ENCODE measurements around the gene CCDC197. TPM values are rescaled to one million over a fixed set of nuclear protein-coding genes. Genes with fewer than 3 reads are reported as not detected.

The CCDC197 gene
- total RNA-seq, 1 donor: not detected

DNA sequence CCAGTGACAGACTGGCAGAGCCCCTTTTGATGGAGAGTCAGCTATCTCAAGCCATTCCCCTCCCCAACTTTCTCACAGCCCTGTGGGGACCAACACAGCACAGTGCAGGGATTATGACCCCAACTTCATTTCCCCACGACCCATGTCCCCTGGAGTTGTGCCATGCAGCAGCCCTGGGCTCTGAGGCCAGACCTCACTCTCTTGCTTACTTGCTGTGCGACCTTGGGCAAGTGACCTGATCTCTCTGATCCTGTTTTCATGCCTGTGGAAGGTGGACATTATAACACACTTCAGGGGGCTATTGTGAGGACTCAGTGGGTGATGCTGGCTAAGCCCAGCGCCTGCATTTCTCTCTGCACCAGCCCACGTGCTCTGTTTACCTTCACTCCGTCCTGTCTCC is 43.1 kb downstream of the CCDC197 start:
- Histone ChIP-seq H3K27me3 (ENCODE audit: insufficient read depth, low read length) (no peaks in the 10 kb centered on the region), H2AFZ (ENCODE audit: low read length) (no peak overlapping the region), H3K27ac (ENCODE audit: low read depth, low read length) (no peak overlapping the region), H3K4me2 (ENCODE audit: insufficient read depth, low read length) (no peak overlapping the region), H3K36me3 (ENCODE audit: insufficient read depth, low read length) (no peaks in the 10 kb centered on the region), H3K79me2 (ENCODE audit: insufficient read depth, low read length) (no peaks in the 10 kb centered on the region), H3K9me3 (ENCODE audit: low read depth, low read length) (no peaks in the 10 kb centered on the region), H4K20me1 (ENCODE audit: insufficient read depth, low read length) (peaks cover 22% of the 10 kb centered on the region), H3K4me3 (ENCODE audit: insufficient read depth, low read length) (no peak overlapping the region), H3K4me1 (ENCODE audit: insufficient read depth, low read length) (peaks cover 23% of the 10 kb centered on the region)
- DNase-seq (ENCODE audit: insufficient read length, low spot score, missing footprints): no peak
- TF ChIP-seq, protein P1, sequence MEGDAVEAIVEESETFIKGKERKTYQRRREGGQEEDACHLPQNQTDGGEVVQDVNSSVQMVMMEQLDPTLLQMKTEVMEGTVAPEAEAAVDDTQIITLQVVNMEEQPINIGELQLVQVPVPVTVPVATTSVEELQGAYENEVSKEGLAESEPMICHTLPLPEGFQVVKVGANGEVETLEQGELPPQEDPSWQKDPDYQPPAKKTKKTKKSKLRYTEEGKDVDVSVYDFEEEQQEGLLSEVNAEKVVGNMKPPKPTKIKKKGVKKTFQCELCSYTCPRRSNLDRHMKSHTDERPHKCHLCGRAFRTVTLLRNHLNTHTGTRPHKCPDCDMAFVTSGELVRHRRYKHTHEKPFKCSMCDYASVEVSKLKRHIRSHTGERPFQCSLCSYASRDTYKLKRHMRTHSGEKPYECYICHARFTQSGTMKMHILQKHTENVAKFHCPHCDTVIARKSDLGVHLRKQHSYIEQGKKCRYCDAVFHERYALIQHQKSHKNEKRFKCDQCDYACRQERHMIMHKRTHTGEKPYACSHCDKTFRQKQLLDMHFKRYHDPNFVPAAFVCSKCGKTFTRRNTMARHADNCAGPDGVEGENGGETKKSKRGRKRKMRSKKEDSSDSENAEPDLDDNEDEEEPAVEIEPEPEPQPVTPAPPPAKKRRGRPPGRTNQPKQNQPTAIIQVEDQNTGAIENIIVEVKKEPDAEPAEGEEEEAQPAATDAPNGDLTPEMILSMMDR (IDR thresholded peaks at IDR 0.05; ENCODE audit: extremely low read depth, low read depth, low read length): no peak

DNA sequence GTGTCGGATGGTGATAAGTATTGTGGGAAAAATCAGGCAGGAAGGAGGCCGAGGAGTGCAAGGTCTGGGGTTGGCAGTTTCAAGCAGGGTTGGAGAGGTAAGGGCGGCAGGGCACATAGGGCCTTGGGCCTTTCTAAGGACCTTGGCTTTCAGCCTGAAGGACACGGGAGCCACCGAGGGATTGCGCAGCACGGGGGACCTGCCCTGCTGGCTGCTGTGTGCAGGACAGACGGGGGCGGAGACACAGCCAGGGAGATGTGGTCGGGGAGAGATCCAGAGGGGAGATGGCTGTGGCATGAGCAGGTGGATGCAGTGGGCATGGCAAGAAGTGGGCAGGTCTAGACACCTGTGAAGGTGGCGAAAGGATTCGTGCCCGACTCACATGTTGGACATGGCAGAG is 43.7 kb downstream of the CCDC197 start:
- no peak overlapping the region for H3K4me3 ChIP-seq (ENCODE audit: insufficient read depth, low read length)
- H4K20me1 ChIP-seq (ENCODE audit: insufficient read depth, low read length): peaks cover 21% of the 10 kb centered on the region
- H3K4me1 ChIP-seq (ENCODE audit: insufficient read depth, low read length): peaks cover 23% of the 10 kb centered on the region
- H3K27ac ChIP-seq (ENCODE audit: low read depth, low read length): no peak overlapping the region
- no peaks in the 10 kb centered on the region for H3K79me2 ChIP-seq (ENCODE audit: insufficient read depth, low read length)
- no peaks in the 10 kb centered on the region for H3K27me3 ChIP-seq (ENCODE audit: insufficient read depth, low read length)
- no peaks in the 10 kb centered on the region for H3K9me3 ChIP-seq (ENCODE audit: low read depth, low read length)
- no peak overlapping the region for H2AFZ ChIP-seq (ENCODE audit: low read length)
- H3K36me3 ChIP-seq (ENCODE audit: insufficient read depth, low read length): peaks cover 5% of the 10 kb centered on the region
- TF ChIP-seq, protein P1 (IDR thresholded peaks at IDR 0.05; ENCODE audit: extremely low read depth, low read depth, low read length): no peak
- H3K4me2 ChIP-seq (ENCODE audit: insufficient read depth, low read length): no peak overlapping the region
- DNase-seq (ENCODE audit: insufficient read length, low spot score, missing footprints): no peak

DNA sequence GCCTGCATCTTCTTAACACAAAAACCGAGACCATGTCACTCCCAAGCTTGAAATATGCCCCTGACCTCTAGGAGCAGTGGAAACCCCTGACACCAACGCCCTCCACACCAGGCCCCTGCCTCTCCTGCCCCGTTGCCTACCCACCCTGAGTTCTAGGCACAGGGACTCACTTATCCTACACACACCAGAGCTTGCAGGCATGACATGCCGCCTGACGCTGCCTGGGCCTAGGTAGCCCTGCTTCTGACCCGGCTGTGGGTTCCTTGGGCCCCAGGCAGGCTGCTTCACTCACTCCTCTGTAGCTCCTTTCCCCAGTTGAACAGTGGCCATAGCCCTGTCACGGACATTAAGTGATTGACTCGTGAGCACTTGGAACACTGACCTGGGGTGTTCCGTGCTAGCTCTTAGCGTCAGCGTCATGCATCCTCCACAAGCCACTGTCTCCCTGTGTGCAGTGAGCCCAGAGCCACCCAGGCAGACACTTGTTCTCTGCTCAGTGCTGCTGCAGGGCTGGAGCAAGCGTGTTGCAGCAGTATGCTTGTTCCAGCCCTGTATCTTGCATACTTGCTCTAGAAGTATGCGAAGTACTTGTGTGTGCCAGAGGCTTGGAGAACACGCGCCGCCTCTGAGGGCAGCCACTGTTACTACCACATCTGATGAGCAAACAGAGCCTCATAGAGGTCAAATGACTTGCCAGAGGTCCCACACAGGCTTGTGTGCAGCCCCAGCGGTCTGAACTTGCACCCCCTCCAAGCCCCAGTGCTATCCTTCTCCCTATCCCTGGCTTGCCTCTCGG is 44.6 kb downstream of the CCDC197 start:
- Histone ChIP-seq H3K79me2 (ENCODE audit: insufficient read depth, low read length) (no peaks in the 10 kb centered on the region), H2AFZ (ENCODE audit: low read length) (no peak overlapping the region), H3K4me3 (ENCODE audit: insufficient read depth, low read length) (no peak overlapping the region), H3K36me3 (ENCODE audit: insufficient read depth, low read length) (peaks cover 11% of the 10 kb centered on the region), H3K27ac (ENCODE audit: low read depth, low read length) (no peak overlapping the region), H4K20me1 (ENCODE audit: insufficient read depth, low read length) (peaks cover 17% of the 10 kb centered on the region), H3K9me3 (ENCODE audit: low read depth, low read length) (no peaks in the 10 kb centered on the region), H3K4me1 (ENCODE audit: insufficient read depth, low read length) (peaks cover 23% of the 10 kb centered on the region), H3K4me2 (ENCODE audit: insufficient read depth, low read length) (no peak overlapping the region), H3K27me3 (ENCODE audit: insufficient read depth, low read length) (no peaks in the 10 kb centered on the region)
- TF ChIP-seq, protein P1 (IDR thresholded peaks at IDR 0.05; ENCODE audit: extremely low read depth, low read depth, low read length): no peak
- peak; percentile 93 for DNase-seq (ENCODE audit: insufficient read length, low spot score, missing footprints)

DNA sequence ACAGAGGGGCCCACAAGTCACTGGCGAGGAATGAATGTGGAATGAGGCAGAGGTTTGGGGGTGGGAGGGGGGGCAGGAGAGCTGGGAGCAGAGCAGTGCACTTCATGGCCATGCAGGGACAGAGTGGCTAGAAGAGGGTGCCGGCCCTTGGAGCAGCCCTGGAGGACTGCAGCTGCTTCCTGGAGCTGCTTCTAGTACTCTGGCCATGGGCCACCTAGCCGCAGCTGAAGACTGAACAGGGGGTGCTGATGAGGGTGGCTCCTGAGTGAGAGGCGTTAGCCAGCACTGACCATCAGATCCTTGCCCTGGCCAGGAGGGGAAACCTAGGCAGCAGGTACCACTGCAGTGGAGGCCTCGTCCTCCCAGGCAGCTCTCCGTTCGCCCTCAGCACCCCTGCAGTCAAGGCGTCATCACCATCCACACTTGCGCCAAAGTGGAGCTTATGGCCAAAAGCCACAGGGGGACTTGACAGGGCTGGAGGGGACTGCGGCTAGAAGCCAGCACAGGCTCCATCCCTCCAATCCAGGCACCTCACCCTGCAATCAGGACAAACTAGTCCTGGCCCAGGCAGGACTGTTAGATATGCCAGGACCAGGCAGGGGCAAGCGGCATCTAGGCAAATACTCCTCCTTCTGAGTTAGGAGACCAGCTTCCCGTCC is 45.5 kb downstream of the CCDC197 start:
- DNase-seq (ENCODE audit: insufficient read length, low spot score, missing footprints): no peak
- no peak overlapping the region for H3K4me3 ChIP-seq (ENCODE audit: insufficient read depth, low read length)
- TF ChIP-seq, protein P1 (IDR thresholded peaks at IDR 0.05; ENCODE audit: extremely low read depth, low read depth, low read length): no peak
- no peaks in the 10 kb centered on the region for H3K9me3 ChIP-seq (ENCODE audit: low read depth, low read length)
- H3K79me2 ChIP-seq (ENCODE audit: insufficient read depth, low read length): no peaks in the 10 kb centered on the region
- H4K20me1 ChIP-seq (ENCODE audit: insufficient read depth, low read length): peaks cover 17% of the 10 kb centered on the region
- peaks cover 19% of the 10 kb centered on the region for H3K36me3 ChIP-seq (ENCODE audit: insufficient read depth, low read length)
- no peak overlapping the region for H3K4me2 ChIP-seq (ENCODE audit: insufficient read depth, low read length)
- no peak overlapping the region for H2AFZ ChIP-seq (ENCODE audit: low read length)
- H3K27ac ChIP-seq (ENCODE audit: low read depth, low read length): peak overlapping the region; percentile 23
- H3K4me1 ChIP-seq (ENCODE audit: insufficient read depth, low read length): peaks cover 23% of the 10 kb centered on the region
- no peaks in the 10 kb centered on the region for H3K27me3 ChIP-seq (ENCODE audit: insufficient read depth, low read length)
